Measurements from ENCODE around the gene MVB12B. TPM values are rescaled to one million over a fixed set of nuclear protein-coding genes. Genes with fewer than 3 reads are reported as not detected.
"Not testable (repeated sequence)": the region's sequence is repeated elsewhere in the genome, so short reads cannot be mapped to it uniquely, and the experiment has no call there.

MVB12B gene
- total RNA-seq, 1 donor from 2014 or later: 20.2 TPM

- Mint-ChIP-seq H3K4me3 (ENCODE audit: unreplicated experiment) (no peak overlapping the region), H3K9me3 (ENCODE audit: unreplicated experiment) (no peaks in the 10 kb centered on the region), H3K27ac (ENCODE audit: unreplicated experiment) (no peak overlapping the region), H3K27me3 (ENCODE audit: unreplicated experiment) (peaks cover 30% of the 10 kb centered on the region), H3K4me1 (ENCODE audit: unreplicated experiment) (peaks cover 24% of the 10 kb centered on the region), H3K36me3 (ENCODE audit: unreplicated experiment) (no peaks in the 10 kb centered on the region)
- TF ChIP-seq CTCF (IDR thresholded peaks at IDR 0.05): no peak
- no peak for DNase-seq (ENCODE audit: extremely low spot score, unreplicated experiment)
Observed at GRCh38 chr9:126536841-126537465, 210.3 kb downstream of the MVB12B start.

- no peaks in the 10 kb centered on the region for H3K9me3 Mint-ChIP-seq (ENCODE audit: unreplicated experiment)
- peaks cover 30% of the 10 kb centered on the region for H3K27me3 Mint-ChIP-seq (ENCODE audit: unreplicated experiment)
- H3K36me3 Mint-ChIP-seq (ENCODE audit: unreplicated experiment): no peaks in the 10 kb centered on the region
- H3K4me3 Mint-ChIP-seq (ENCODE audit: unreplicated experiment): no peak overlapping the region
- TF ChIP-seq CTCF (IDR thresholded peaks at IDR 0.05): no peak
- no peak for DNase-seq (ENCODE audit: extremely low spot score, unreplicated experiment)
- H3K4me1 Mint-ChIP-seq (ENCODE audit: unreplicated experiment): peaks cover 14% of the 10 kb centered on the region
- H3K27ac Mint-ChIP-seq (ENCODE audit: unreplicated experiment): no peak overlapping the region
Observed at GRCh38 chr9:126538550-126538949, 211.9 kb downstream of the MVB12B start.

- not testable (repeated sequence) for H3K4me1 Mint-ChIP-seq (ENCODE audit: unreplicated experiment); H3K27ac Mint-ChIP-seq (ENCODE audit: unreplicated experiment); H3K36me3 Mint-ChIP-seq (ENCODE audit: unreplicated experiment); H3K4me3 Mint-ChIP-seq (ENCODE audit: unreplicated experiment); H3K9me3 Mint-ChIP-seq (ENCODE audit: unreplicated experiment); DNase-seq (ENCODE audit: extremely low spot score, unreplicated experiment)
- peaks cover 24% of the 10 kb centered on the region for H3K27me3 Mint-ChIP-seq (ENCODE audit: unreplicated experiment)
Observed at GRCh38 chr9:126540398-126540797, 213.8 kb downstream of the MVB12B start.

- Mint-ChIP-seq H3K4me1 (ENCODE audit: unreplicated experiment) (no peaks in the 10 kb centered on the region), H3K27ac (ENCODE audit: unreplicated experiment) (no peak overlapping the region), H3K4me3 (ENCODE audit: unreplicated experiment) (no peak overlapping the region), H3K27me3 (ENCODE audit: unreplicated experiment) (peaks cover 24% of the 10 kb centered on the region), H3K9me3 (ENCODE audit: unreplicated experiment) (no peaks in the 10 kb centered on the region), H3K36me3 (ENCODE audit: unreplicated experiment) (no peaks in the 10 kb centered on the region)
- DNase-seq (ENCODE audit: extremely low spot score, unreplicated experiment): no peak
- TF ChIP-seq CTCF (IDR thresholded peaks at IDR 0.05): no peak
Observed at GRCh38 chr9:126543490-126543889, 216.9 kb downstream of the MVB12B start.

- no peak for DNase-seq (ENCODE audit: extremely low spot score, unreplicated experiment)
- Mint-ChIP-seq H3K36me3 (ENCODE audit: unreplicated experiment) (no peaks in the 10 kb centered on the region), H3K4me3 (ENCODE audit: unreplicated experiment) (no peak overlapping the region), H3K9me3 (ENCODE audit: unreplicated experiment) (no peaks in the 10 kb centered on the region), H3K27me3 (ENCODE audit: unreplicated experiment) (peaks cover 12% of the 10 kb centered on the region), H3K27ac (ENCODE audit: unreplicated experiment) (no peak overlapping the region), H3K4me1 (ENCODE audit: unreplicated experiment) (no peaks in the 10 kb centered on the region)
- TF ChIP-seq CTCF (IDR thresholded peaks at IDR 0.05): no peak
Observed at GRCh38 chr9:126545106-126545505, 218.5 kb downstream of the MVB12B start.

GRCh38 chr9:126546036-126546435 lies 219.4 kb downstream of the MVB12B start:
- no peak for TF ChIP-seq CTCF (IDR thresholded peaks at IDR 0.05)
- H3K9me3 Mint-ChIP-seq (ENCODE audit: unreplicated experiment): no peaks in the 10 kb centered on the region
- H3K36me3 Mint-ChIP-seq (ENCODE audit: unreplicated experiment): no peaks in the 10 kb centered on the region
- no peak overlapping the region for H3K27ac Mint-ChIP-seq (ENCODE audit: unreplicated experiment)
- H3K4me1 Mint-ChIP-seq (ENCODE audit: unreplicated experiment): no peaks in the 10 kb centered on the region
- H3K4me3 Mint-ChIP-seq (ENCODE audit: unreplicated experiment): no peak overlapping the region
- H3K27me3 Mint-ChIP-seq (ENCODE audit: unreplicated experiment): peaks cover 9% of the 10 kb centered on the region
- no peak for DNase-seq (ENCODE audit: extremely low spot score, unreplicated experiment)

Data from osteocyte (in vitro differentiated cells).